ENCODE results near the gene ZFAND6. TPM values are rescaled to one million over a fixed set of nuclear protein-coding genes. Genes with fewer than 3 reads are reported as not detected.

ZFAND6 gene
- total and polyA plus RNA-seq, 10 of the 15 experiments (the other 5 are each of a cell fraction or from before 2014, with no cell fraction given), result 78.9 to 179 (median 135) TPM

DNA sequence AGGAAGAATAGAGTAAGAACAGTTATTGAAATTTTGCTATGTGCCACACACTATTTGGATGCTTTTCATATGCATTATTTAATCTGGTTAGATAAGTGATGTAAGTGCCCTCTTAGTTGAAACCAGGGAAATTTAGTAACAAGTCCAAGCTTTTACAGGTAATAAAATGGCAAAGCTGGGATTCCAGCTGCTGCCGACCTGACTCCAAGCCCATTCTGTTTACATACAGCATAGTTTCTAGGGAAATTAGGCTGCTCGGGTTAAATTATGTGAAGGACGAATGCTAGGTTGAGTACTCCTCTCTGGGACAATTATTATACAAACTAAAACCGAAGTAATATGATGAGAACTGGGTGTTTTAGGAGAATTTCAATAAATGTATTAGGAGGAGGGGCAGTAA, 54.6 kb downstream of the ZFAND6 start (continued):
- TF ChIP-seq, protein P1, sequence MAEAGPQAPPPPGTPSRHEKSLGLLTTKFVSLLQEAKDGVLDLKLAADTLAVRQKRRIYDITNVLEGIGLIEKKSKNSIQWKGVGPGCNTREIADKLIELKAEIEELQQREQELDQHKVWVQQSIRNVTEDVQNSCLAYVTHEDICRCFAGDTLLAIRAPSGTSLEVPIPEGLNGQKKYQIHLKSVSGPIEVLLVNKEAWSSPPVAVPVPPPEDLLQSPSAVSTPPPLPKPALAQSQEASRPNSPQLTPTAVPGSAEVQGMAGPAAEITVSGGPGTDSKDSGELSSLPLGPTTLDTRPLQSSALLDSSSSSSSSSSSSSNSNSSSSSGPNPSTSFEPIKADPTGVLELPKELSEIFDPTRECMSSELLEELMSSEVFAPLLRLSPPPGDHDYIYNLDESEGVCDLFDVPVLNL (IDR thresholded peaks at IDR 0.05; ENCODE audit: low read depth, low read length), result no peak
- TF ChIP-seq, protein P2, sequence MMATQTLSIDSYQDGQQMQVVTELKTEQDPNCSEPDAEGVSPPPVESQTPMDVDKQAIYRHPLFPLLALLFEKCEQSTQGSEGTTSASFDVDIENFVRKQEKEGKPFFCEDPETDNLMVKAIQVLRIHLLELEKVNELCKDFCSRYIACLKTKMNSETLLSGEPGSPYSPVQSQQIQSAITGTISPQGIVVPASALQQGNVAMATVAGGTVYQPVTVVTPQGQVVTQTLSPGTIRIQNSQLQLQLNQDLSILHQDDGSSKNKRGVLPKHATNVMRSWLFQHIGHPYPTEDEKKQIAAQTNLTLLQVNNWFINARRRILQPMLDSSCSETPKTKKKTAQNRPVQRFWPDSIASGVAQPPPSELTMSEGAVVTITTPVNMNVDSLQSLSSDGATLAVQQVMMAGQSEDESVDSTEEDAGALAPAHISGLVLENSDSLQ (IDR thresholded peaks at IDR 0.05), result no peak
- TF ChIP-seq PAX5 (IDR thresholded peaks at IDR 0.05; ENCODE audit: borderline replicate concordance, low read depth, low read length) (no peak), POU2F2 (IDR thresholded peaks at IDR 0.05; ENCODE audit: borderline replicate concordance, low read depth, low read length) (no peak), ESRRA (IDR thresholded peaks at IDR 0.05; ENCODE audit: low read length) (no peak), ZNF207 (IDR thresholded peaks at IDR 0.05; ENCODE audit: borderline replicate concordance) (no peak), BACH1 (IDR thresholded peaks at IDR 0.05; ENCODE audit: borderline replicate concordance) (no peak), FOXK2 (IDR thresholded peaks at IDR 0.05) (no peak)
- TF ChIP-seq, protein P3, sequence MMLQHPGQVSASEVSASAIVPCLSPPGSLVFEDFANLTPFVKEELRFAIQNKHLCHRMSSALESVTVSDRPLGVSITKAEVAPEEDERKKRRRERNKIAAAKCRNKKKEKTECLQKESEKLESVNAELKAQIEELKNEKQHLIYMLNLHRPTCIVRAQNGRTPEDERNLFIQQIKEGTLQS (IDR thresholded peaks at IDR 0.05; ENCODE audit: borderline replicate concordance, extremely low read depth, low read depth, low read length), result no peak

DNA sequence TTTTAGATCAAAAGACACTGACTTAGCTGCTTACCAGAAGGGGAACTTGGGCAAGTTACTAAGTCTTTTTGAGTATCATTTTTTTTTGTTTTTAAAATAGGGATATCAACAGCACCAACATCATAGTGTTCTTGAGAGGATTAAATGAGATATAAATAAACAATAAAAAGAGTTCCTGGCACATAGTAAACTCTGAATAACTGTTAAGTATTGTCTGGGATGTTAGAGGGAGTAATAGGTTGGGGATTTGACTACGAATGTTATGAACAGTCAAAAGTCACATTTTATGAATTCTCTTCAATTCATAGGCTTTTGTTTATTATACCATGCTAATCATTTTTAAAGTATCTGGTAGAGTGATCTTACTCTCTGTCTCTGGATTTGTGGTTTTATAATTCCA, 55.5 kb downstream of the ZFAND6 start:
- BruUV-seq (replicated peaks), result no TSS peak
- Histone ChIP-seq H3K4me2 (ENCODE audit: control insufficient read depth, insufficient read depth) (no peak overlapping the region), H4K20me1 (ENCODE audit: control insufficient read depth, insufficient read depth) (no peaks in the 10 kb centered on the region), H3K79me2 (ENCODE audit: control insufficient read depth, insufficient read depth, low read length) (peaks cover 36% of the 10 kb centered on the region), H3K9me3 (replicated peaks; ENCODE audit: control insufficient read depth, insufficient read depth, low read length) (no peaks in the 10 kb centered on the region), H3K27me3 (replicated peaks in 1 of 2; ENCODE audit: control insufficient read depth in 2 of 2, insufficient read depth in 2 of 2, low read length in 1 of 2) (no peaks in the 10 kb centered on the region), H3K27ac (ENCODE audit: control insufficient read depth, insufficient read depth) (no peak overlapping the region), H3K9ac (ENCODE audit: control insufficient read depth, insufficient read depth, low read length) (no peak overlapping the region), H2AFZ (ENCODE audit: control insufficient read depth, low read depth, low read length) (no peak overlapping the region), H3K4me1 (ENCODE audit: control insufficient read depth, insufficient read depth, low read length) (no peaks in the 10 kb centered on the region), H3K36me3 (ENCODE audit: control insufficient read depth in 2 of 2, insufficient read depth in 2 of 2, low read length in 1 of 2) (peaks cover 0 to 1% of the 10 kb centered on the region in 2 experiments; a peak in 1 of 4 replicates), H3K4me3 (no peak overlapping the region)
- intact Hi-C loops (cut with micrococcal nuclease; ENCODE audit: unreplicated experiment) (no loop called here), in situ Hi-C loops (cut with MboI) (no loop called here)
- CTCF ChIA-PET, result interaction anchor here (0.6 kb wide), 1 partner anchor 18 kb away, joined by 3 read pairs; no protein-coding TSS in a partner anchor
- DNase-seq (ENCODE audit: low read depth, low spot score) (no peak), FAIRE-seq (peak; percentile 18), ATAC-seq (no peak)
- 30% methylated on average over 1 of the region's 1 CpG for WGBS (ENCODE audit: insufficient coverage, insufficient replicate concordance, low lambda C conversion rate, missing lambda C conversion rate)
- TF ChIP-seq, protein P4, sequence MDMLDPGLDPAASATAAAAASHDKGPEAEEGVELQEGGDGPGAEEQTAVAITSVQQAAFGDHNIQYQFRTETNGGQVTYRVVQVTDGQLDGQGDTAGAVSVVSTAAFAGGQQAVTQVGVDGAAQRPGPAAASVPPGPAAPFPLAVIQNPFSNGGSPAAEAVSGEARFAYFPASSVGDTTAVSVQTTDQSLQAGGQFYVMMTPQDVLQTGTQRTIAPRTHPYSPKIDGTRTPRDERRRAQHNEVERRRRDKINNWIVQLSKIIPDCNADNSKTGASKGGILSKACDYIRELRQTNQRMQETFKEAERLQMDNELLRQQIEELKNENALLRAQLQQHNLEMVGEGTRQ (IDR thresholded peaks at IDR 0.05; ENCODE audit: borderline replicate concordance, low read depth, low read length), result no peak
- TF ChIP-seq NR2C2 (IDR thresholded peaks at IDR 0.05; ENCODE audit: borderline replicate concordance, control insufficient read depth, insufficient read length, low read depth) (no peak), GATAD2B (conservative IDR thresholded peaks at IDR 0.05; ENCODE audit: low read depth) (no peak), POLR2AphosphoS2 (IDR thresholded peaks at IDR 0.05; ENCODE audit: low read depth, low read length) (no peak), STAT3 (IDR thresholded peaks at IDR 0.05; ENCODE audit: low read depth, low read length) (no peak), CBFB (IDR thresholded peaks at IDR 0.05; ENCODE audit: low read depth) (no peak), SP1 (IDR thresholded peaks at IDR 0.05; ENCODE audit: low read depth, low read length) (no peak)
- TF ChIP-seq, protein P5, sequence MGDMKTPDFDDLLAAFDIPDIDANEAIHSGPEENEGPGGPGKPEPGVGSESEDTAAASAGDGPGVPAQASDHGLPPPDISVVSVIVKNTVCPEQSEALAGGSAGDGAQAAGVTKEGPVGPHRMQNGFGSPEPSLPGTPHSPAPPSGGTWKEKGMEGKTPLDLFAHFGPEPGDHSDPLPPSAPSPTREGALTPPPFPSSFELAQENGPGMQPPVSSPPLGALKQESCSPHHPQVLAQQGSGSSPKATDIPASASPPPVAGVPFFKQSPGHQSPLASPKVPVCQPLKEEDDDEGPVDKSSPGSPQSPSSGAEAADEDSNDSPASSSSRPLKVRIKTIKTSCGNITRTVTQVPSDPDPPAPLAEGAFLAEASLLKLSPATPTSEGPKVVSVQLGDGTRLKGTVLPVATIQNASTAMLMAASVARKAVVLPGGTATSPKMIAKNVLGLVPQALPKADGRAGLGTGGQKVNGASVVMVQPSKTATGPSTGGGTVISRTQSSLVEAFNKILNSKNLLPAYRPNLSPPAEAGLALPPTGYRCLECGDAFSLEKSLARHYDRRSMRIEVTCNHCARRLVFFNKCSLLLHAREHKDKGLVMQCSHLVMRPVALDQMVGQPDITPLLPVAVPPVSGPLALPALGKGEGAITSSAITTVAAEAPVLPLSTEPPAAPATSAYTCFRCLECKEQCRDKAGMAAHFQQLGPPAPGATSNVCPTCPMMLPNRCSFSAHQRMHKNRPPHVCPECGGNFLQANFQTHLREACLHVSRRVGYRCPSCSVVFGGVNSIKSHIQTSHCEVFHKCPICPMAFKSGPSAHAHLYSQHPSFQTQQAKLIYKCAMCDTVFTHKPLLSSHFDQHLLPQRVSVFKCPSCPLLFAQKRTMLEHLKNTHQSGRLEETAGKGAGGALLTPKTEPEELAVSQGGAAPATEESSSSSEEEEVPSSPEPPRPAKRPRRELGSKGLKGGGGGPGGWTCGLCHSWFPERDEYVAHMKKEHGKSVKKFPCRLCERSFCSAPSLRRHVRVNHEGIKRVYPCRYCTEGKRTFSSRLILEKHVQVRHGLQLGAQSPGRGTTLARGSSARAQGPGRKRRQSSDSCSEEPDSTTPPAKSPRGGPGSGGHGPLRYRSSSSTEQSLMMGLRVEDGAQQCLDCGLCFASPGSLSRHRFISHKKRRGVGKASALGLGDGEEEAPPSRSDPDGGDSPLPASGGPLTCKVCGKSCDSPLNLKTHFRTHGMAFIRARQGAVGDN (IDR thresholded peaks at IDR 0.05), result no peak
- POLR2A ChIA-PET, result interaction anchor here (1.6 kb wide), 1 partner anchor 16 kb away, joined by 3 read pairs; no protein-coding TSS in a partner anchor
- RAD21 ChIA-PET (ENCODE audit: unreplicated experiment), result no interaction called here
- SMC1A ChIA-PET (ENCODE audit: uncharacterized antibody, unreplicated experiment), result interaction anchor here (1.1 to 2.7 kb wide), 5 partner anchors 9 to 183 kb away, joined by 3 to 9 read pairs (median 3); no protein-coding TSS in a partner anchor

Measured in GM12878 (cell line).